Right lobe of liver (tissue), 4 donors: ENCODE data around the gene COL9A1.

Source experiments
- POLR2A ChIP-seq: fragments of 450-650 bp; IDR thresholded peaks from one replicate; pipeline ENCODE4 v1.6.1; 2017; ENCODE audit warnings: antibody characterized with exemption, mild to moderate bottlenecking
- TF ChIP-seq, protein P1 (sequence below), 4 donors: fragments of 200-600 bp in 3 of 4; fragments of 450-650 bp in 1 of 4; IDR thresholded peaks; one replicate each; pipeline versions ENCODE4 v1.5.1 to v1.8.0; 2016 to 2022; ENCODE audit warnings: antibody characterized with exemption in 4 of 4, mild to moderate bottlenecking in 2 of 4
- donor health status: DM: no; HTN: no; CAD: no.
- donor health status: DM: no; HTN: no; CAD: no.
- donor health status: DM: no; HTN: yes; CAD: no.

GRCh38 chr6:70241031-70241430 is 61.9 kb downstream of the COL9A1 start:
- TF ChIP-seq, protein P1, sequence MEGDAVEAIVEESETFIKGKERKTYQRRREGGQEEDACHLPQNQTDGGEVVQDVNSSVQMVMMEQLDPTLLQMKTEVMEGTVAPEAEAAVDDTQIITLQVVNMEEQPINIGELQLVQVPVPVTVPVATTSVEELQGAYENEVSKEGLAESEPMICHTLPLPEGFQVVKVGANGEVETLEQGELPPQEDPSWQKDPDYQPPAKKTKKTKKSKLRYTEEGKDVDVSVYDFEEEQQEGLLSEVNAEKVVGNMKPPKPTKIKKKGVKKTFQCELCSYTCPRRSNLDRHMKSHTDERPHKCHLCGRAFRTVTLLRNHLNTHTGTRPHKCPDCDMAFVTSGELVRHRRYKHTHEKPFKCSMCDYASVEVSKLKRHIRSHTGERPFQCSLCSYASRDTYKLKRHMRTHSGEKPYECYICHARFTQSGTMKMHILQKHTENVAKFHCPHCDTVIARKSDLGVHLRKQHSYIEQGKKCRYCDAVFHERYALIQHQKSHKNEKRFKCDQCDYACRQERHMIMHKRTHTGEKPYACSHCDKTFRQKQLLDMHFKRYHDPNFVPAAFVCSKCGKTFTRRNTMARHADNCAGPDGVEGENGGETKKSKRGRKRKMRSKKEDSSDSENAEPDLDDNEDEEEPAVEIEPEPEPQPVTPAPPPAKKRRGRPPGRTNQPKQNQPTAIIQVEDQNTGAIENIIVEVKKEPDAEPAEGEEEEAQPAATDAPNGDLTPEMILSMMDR (IDR thresholded peaks at IDR 0.05): no peak
- TF ChIP-seq POLR2A: no peak
